PC-3 (cell line): Measurements from ENCODE around the gene ZNF710. TPM values are rescaled to one million over a fixed set of nuclear protein-coding genes. Genes with fewer than 3 reads are reported as not detected.

Experiments used
- ATAC-seq: fragments of 200-7000 bp; cut with Tn5 transposase; 2 replicates; pipeline ENCODE4 v1.9.1; 2020; ENCODE audit warnings: mild to moderate bottlenecking, moderate library complexity
- BruUV-seq: library from RNA; stranded (reverse); fragments of 400-500 nt; replicated peaks from 2 replicates; lab custom pipeline; 2021; lab: Mats Ljungman, UMichigan
- CTCF ChIA-PET: fragments of 300-600 bp; sonication (Branson Sonifier 250); formaldehyde crosslinking; loops from one replicate; lab custom pipeline; 2022; ENCODE audit warnings: antibody characterized with exemption; lab: Charles Lee
- POLR2A ChIA-PET: fragments of 300-600 bp; sonication (Branson Sonifier 250); formaldehyde crosslinking; loops from one replicate; lab custom pipeline; 2022; ENCODE audit warnings: antibody characterized with exemption; ENCODE audit not compliant: unreplicated experiment; lab: Charles Lee
- DNase-seq: peaks from one replicate; pipeline ENCODE4 v3.0.0-alpha.2; 2015
- H2AFZ ChIP-seq: fragments of 300-600 bp; sonication (generic); 2 replicates; pipeline ENCODE4 v1.6.0; 2016; ENCODE audit warnings: antibody characterized with exemption, low read length
- H3F3A ChIP-seq: fragments of 300-600 bp; sonication (generic); one replicate; pipeline ENCODE4 v1.6.0; 2017; ENCODE audit warnings: antibody characterized with exemption, low read length, control low read depth, mild to moderate bottlenecking; ENCODE audit not compliant: unreplicated experiment
- H3K27ac ChIP-seq: fragments of 300-600 bp; sonication (generic); 2 replicates; pipeline ENCODE4 v1.5.1; 2016; ENCODE audit warnings: mild to moderate bottlenecking, low read length
- H3K27me3 ChIP-seq: fragments of 300-600 bp; sonication (generic); 2 replicates; pipeline ENCODE4 v1.6.1; 2016; ENCODE audit warnings: low read length, mixed read lengths
- H3K36me3 ChIP-seq: fragments of 300-600 bp; sonication (generic); 2 replicates; pipeline ENCODE4 v1.6.1; 2016; ENCODE audit warnings: low read depth, mixed run types, low read length, mixed read lengths
- H3K4me1 ChIP-seq: fragments of 300-600 bp; sonication (generic); 2 replicates; pipeline ENCODE4 v1.5.1; 2016; ENCODE audit warnings: low read length; ENCODE audit not compliant: insufficient read depth
- H3K4me2 ChIP-seq: fragments of 300-600 bp; sonication (generic); 2 replicates; pipeline ENCODE4 v1.6.0; 2016; ENCODE audit warnings: low read length
- H3K4me3 ChIP-seq: fragments of 300-600 bp; sonication (generic); 2 replicates; pipeline ENCODE4 v1.5.1; 2016; ENCODE audit warnings: mild to moderate bottlenecking, low read length, mixed read lengths
- H3K79me2 ChIP-seq: fragments of 300-600 bp; sonication (generic); 2 replicates; pipeline ENCODE4 v1.6.1; 2017; ENCODE audit warnings: low read length, mixed read lengths
- H3K9ac ChIP-seq: fragments of 300-600 bp; sonication (generic); 2 replicates; pipeline ENCODE4 v1.6.0; 2016; ENCODE audit warnings: mild to moderate bottlenecking, low read length
- H3K9me2 ChIP-seq: fragments of 300-600 bp; sonication (generic); replicated peaks from 2 replicates; pipeline ENCODE4 v1.6.1; 2016; ENCODE audit warnings: mixed run types, low read length, mixed read lengths
- H3K9me3 ChIP-seq: fragments of 300-600 bp; sonication (generic); 2 replicates; pipeline ENCODE4 v1.6.1; 2016; ENCODE audit warnings: low read length, mixed read lengths
- H4K20me1 ChIP-seq: fragments of 300-600 bp; sonication (generic); 2 replicates; pipeline ENCODE4 v1.6.1; 2016; ENCODE audit warnings: low read length, mixed read lengths
- CTCF ChIP-seq: fragments of 300-600 bp; sonication (generic); conservative IDR thresholded peaks from 2 replicates; pipeline ENCODE4 v1.5.1; 2017; ENCODE audit warnings: antibody characterized with exemption, low read depth, mild to moderate bottlenecking, low read length
- EZH2 ChIP-seq: fragments of 300-600 bp; sonication (generic); IDR thresholded peaks from one replicate; pipeline ENCODE4 v1.6.1; 2017; ENCODE audit warnings: antibody characterized with exemption, mild to moderate bottlenecking, low read length; ENCODE audit not compliant: unreplicated experiment
- EZH2phosphoT487 ChIP-seq: fragments of 300-600 bp; sonication (generic); IDR thresholded peaks from 2 replicates; pipeline ENCODE4 v1.6.1; 2018; ENCODE audit warnings: mild to moderate bottlenecking, antibody characterized with exemption, low read length, borderline replicate concordance
- intact Hi-C: fragments of 100-400 bp; cut with micrococcal nuclease; formaldehyde crosslinking; loops from 2 replicates; pipeline ENCODE4 v1.9.0; 2023
- total RNA-seq: library from RNA; depleted of rRNA; stranded (reverse); fragments of >200 nt; gene quantifications from 2 replicates; pipeline ENCODE4 v1.2.3, GENCODE V29; 2014

The ZNF710 gene
- total RNA-seq, 1 experiment from 2014 or later = 12.9 TPM

GRCh38 chr15:90000186-90001001 lies 730 bp upstream of the ZNF710 start:
- DNase-seq = no peak
- Histone ChIP-seq H3K27ac (peak overlapping the region; percentile 47), H3K4me2 (peak overlapping the region; percentile 94), H3K27me3 (no peaks in the 10 kb centered on the region), H2AFZ (peak overlapping the region; percentile 64), H3F3A (peaks cover 3% of the 10 kb centered on the region), H3K9ac (peak overlapping the region; percentile 78), H3K9me2 (no peaks in the 10 kb centered on the region), H3K79me2 (peaks cover 31% of the 10 kb centered on the region), H3K4me1 (peaks cover 63% of the 10 kb centered on the region), H3K4me3 (peak overlapping the region; percentile 70), H3K36me3 (no peaks in the 10 kb centered on the region), H3K9me3 (no peaks in the 10 kb centered on the region), H4K20me1 (no peaks in the 10 kb centered on the region)
- no peak for ATAC-seq
- intact Hi-C loops = loop anchor here (10.0 kb wide), 1 partner anchor 106 kb away; the partner anchor contains the start of gene AP3S2
- CTCF ChIA-PET = no interaction called here
- no TSS peak for BruUV-seq
- POLR2A ChIA-PET = interaction anchor here (0.5 to 0.6 kb wide), 3 partner anchors 90 to 234 kb away, joined by 3 to 5 read pairs (median 4); partner anchors contain the start of genes CIB1 and GDPGP1
- TF ChIP-seq CTCF (no peak), EZH2 (no peak)

- Histone ChIP-seq H3K36me3 (no peaks in the 10 kb centered on the region), H3K79me2 (peaks cover 46% of the 10 kb centered on the region), H2AFZ (no peak overlapping the region), H3K4me3 (peak overlapping the region; percentile 89), H3K27ac (peak overlapping the region; percentile 50), H3K4me2 (peak overlapping the region; percentile 79), H3K9ac (peak overlapping the region; percentile 82), H3K9me2 (no peaks in the 10 kb centered on the region), H4K20me1 (0 out of 2 replicates have a peak, but pooled peaks cover 3% of the 10 kb centered on the region), H3K27me3 (no peaks in the 10 kb centered on the region), H3K4me1 (peaks cover 77% of the 10 kb centered on the region), H3F3A (peaks cover 3% of the 10 kb centered on the region), H3K9me3 (no peaks in the 10 kb centered on the region)
- ChIA-PET CTCF (interaction anchor here (0.6 to 0.8 kb wide), 3 partner anchors 30 to 119 kb away, joined by 3 to 6 read pairs (median 3); no protein-coding TSS in a partner anchor), POLR2A (interaction anchor here (0.7 to 0.8 kb wide), 2 partner anchors 64 to 69 kb away, joined by 3 read pairs; no protein-coding TSS in a partner anchor)
- TF ChIP-seq EZH2 (no peak), EZH2phosphoT487 (no peak), CTCF (no peak)
- intact Hi-C loops = loop anchor here (10.0 kb wide), 1 partner anchor 107 kb away; the partner anchor contains the start of gene AP3S2
- ATAC-seq (peak; percentile 9), DNase-seq (peak; percentile 43)
- no TSS peak for BruUV-seq
Observed at GRCh38 chr15:90001683-90002427, 731 bp downstream of the ZNF710 start.
